Stimulated activated CD8-positive, alpha-beta memory T cell treated with anti-CD3 and anti-CD28 coated beads, Interleukin-12 subunit alpha, Interleukin-12 subunit beta, amount 100 ng/mL, for 24 hours (primary cell): Measurements from ENCODE around the gene ELFN2.

ENCODE experiments used
- DNase-seq: peaks from one replicate; pipeline ENCODE4 v3.0.0-alpha.2; 2020; ENCODE audit errors: extremely low read depth

The ELFN2 gene

GRCh38 chr22:37454857-37455686 is 27.8 kb upstream of the ELFN2 start:
- DNase-seq: no peak

- no peak for DNase-seq
These were observed 26.4 kb upstream of the ELFN2 start for GRCh38 chr22:37453696-37454095.

- no peak for DNase-seq
These were observed 23.9 kb upstream of the ELFN2 start for GRCh38 chr22:37451218-37451617.

GRCh38 chr22:37449331-37450001 is 22.2 kb upstream of the ELFN2 start:
- DNase-seq: no peak

- no peak for DNase-seq
These were observed 21.3 kb upstream of the ELFN2 start for GRCh38 chr22:37448516-37449127.

- no peak for DNase-seq
These were observed 18.2 kb upstream of the ELFN2 start for GRCh38 chr22:37445501-37445900.

GRCh38 chr22:37443977-37444376 is 16.7 kb upstream of the ELFN2 start:
- no peak for DNase-seq

- no peak for DNase-seq
These were observed 15.8 kb upstream of the ELFN2 start for GRCh38 chr22:37443086-37443485.

- DNase-seq: no peak
These were observed 15.3 kb upstream of the ELFN2 start for GRCh38 chr22:37442537-37442936.

- no peak for DNase-seq
These were observed 14.9 kb upstream of the ELFN2 start for GRCh38 chr22:37442135-37442534.

- DNase-seq: no peak
These were observed 13.6 kb upstream of the ELFN2 start for GRCh38 chr22:37440875-37441274.

GRCh38 chr22:37439347-37439746 is 12.1 kb upstream of the ELFN2 start:
- DNase-seq: no peak

GRCh38 chr22:37435970-37436603 is 8.8 kb upstream of the ELFN2 start:
- DNase-seq: no peak

- no peak for DNase-seq
These were observed 6.5 kb upstream of the ELFN2 start for GRCh38 chr22:37433786-37434185.

- no peak for DNase-seq
These were observed 5.4 kb upstream of the ELFN2 start for GRCh38 chr22:37432708-37433054.

GRCh38 chr22:37431801-37432707 is 4.8 kb upstream of the ELFN2 start:
- no peak for DNase-seq

GRCh38 chr22:37431366-37431765 is 4.1 kb upstream of the ELFN2 start:
- no peak for DNase-seq

- no peak for DNase-seq
These were observed 3.7 kb upstream of the ELFN2 start for GRCh38 chr22:37430941-37431340.

- no peak for DNase-seq
These were observed 1.6 kb upstream of the ELFN2 start for GRCh38 chr22:37428649-37429586.
